Measurements from ENCODE around the gene GRAMD1B. TPM values are rescaled to one million over a fixed set of nuclear protein-coding genes. Genes with fewer than 3 reads are reported as not detected.
"Not testable (repeated sequence)": the region's sequence is repeated elsewhere in the genome, so short reads cannot be mapped to it uniquely, and the experiment has no call there.

GRAMD1B gene
- total and polyA plus RNA-seq, 4 donors: 0.79 to 5.4 (median 4.6) TPM

GRCh38 chr11:123461164-123461563 lies 31.1 kb downstream of the GRAMD1B start:
- Histone ChIP-seq H3K4me1 (ENCODE audit: control insufficient read depth in 1 of 2, insufficient read depth in 2 of 2, low read length in 2 of 2) (no peaks in the 10 kb centered on the region), H3K9me3 (ENCODE audit: control insufficient read depth, low read length) (no peaks in the 10 kb centered on the region), H3K4me3 (ENCODE audit: low read length in 2 of 2) (no peak overlapping the region), H3K27me3 (ENCODE audit: control insufficient read depth in 1 of 2, insufficient read depth in 2 of 2, low read length in 1 of 2) (no peaks in the 10 kb centered on the region), H3K27ac (ENCODE audit: low read depth in 1 of 2, low read length in 2 of 2) (no peak overlapping the region), H3K36me3 (ENCODE audit: control insufficient read depth in 1 of 2, insufficient read depth in 2 of 2, low read length in 1 of 2) (no peaks in the 10 kb centered on the region)
- intact Hi-C loops (cut with DNase I): no loop called here
- ATAC-seq (ENCODE audit: low FRiP score): no peak
- DNase-seq: peak in 1 of 2 donors; percentile 51
- WGBS, 2 donors: 5 to 11% methylated on average over 4 of the region's 4 CpGs

GRCh38 chr11:123465667-123466066 lies 35.6 kb downstream of the GRAMD1B start:
- H3K9me3 ChIP-seq (ENCODE audit: control insufficient read depth, low read length); H3K4me3 ChIP-seq (ENCODE audit: low read length in 2 of 2); DNase-seq; H3K27me3 ChIP-seq (ENCODE audit: control insufficient read depth in 1 of 2, insufficient read depth in 2 of 2, low read length in 1 of 2); H3K4me1 ChIP-seq (ENCODE audit: control insufficient read depth in 1 of 2, insufficient read depth in 2 of 2, low read length in 2 of 2); H3K36me3 ChIP-seq (ENCODE audit: control insufficient read depth in 1 of 2, insufficient read depth in 2 of 2, low read length in 1 of 2); ATAC-seq (ENCODE audit: low FRiP score); intact Hi-C loops (cut with DNase I); H3K27ac ChIP-seq (ENCODE audit: low read depth in 1 of 2, low read length in 2 of 2): not testable (repeated sequence)
- 90 to 93% methylated on average over 8 of the region's 8 CpGs for WGBS, 2 donors

GRCh38 chr11:123466172-123466571 lies 36.1 kb downstream of the GRAMD1B start:
- WGBS, 2 donors: 82 to 93% methylated on average over 1 of the region's 1 CpG
- ATAC-seq (ENCODE audit: low FRiP score); H3K4me3 ChIP-seq (ENCODE audit: low read length in 2 of 2); DNase-seq; H3K36me3 ChIP-seq (ENCODE audit: control insufficient read depth in 1 of 2, insufficient read depth in 2 of 2, low read length in 1 of 2); intact Hi-C loops (cut with DNase I); H3K27ac ChIP-seq (ENCODE audit: low read depth in 1 of 2, low read length in 2 of 2); H3K9me3 ChIP-seq (ENCODE audit: control insufficient read depth, low read length); H3K27me3 ChIP-seq (ENCODE audit: control insufficient read depth in 1 of 2, insufficient read depth in 2 of 2, low read length in 1 of 2); H3K4me1 ChIP-seq (ENCODE audit: control insufficient read depth in 1 of 2, insufficient read depth in 2 of 2, low read length in 2 of 2): not testable (repeated sequence)

- 74 to 78% methylated on average over 7 of the region's 7 CpGs for WGBS, 2 donors
- no peak for ATAC-seq (ENCODE audit: low FRiP score)
- intact Hi-C loops (cut with DNase I): no loop called here
Observed at GRCh38 chr11:123469089-123469488, 39.0 kb downstream of the GRAMD1B start.

DNA sequence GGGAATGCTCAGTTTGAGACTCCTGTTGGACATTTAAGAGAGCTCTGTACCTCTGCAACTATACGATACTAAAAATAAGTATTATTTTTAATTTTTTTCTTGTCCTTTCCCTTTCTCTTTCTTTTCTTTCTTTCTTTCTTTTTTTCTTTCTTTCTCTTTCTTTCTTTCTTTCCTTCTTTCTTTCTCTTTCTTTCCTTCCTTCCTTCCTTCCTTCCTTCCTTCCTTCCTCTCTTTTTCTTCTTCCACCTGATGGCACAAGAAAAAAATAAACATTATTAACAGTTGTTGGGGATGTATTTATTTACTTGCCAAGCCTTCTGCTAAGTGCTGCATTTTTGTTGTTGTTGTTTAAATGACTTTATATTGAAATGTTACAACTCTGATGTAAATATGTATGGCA lies 39.5 kb downstream of the GRAMD1B start:
- intact Hi-C loops (cut with DNase I): no loop called here

More at GRCh38 chr11:123469089-123469488, 39.0 kb downstream of the GRAMD1B start:
- no peak for DNase-seq
- H3K4me1 ChIP-seq (ENCODE audit: control insufficient read depth in 1 of 2, insufficient read depth in 2 of 2, low read length in 2 of 2): no peaks in the 10 kb centered on the region
- no peak overlapping the region for H3K4me3 ChIP-seq (ENCODE audit: low read length in 2 of 2)
- H3K36me3 ChIP-seq (ENCODE audit: control insufficient read depth in 1 of 2, insufficient read depth in 2 of 2, low read length in 1 of 2): no peaks in the 10 kb centered on the region
- H3K27ac ChIP-seq (ENCODE audit: low read depth in 1 of 2, low read length in 2 of 2): no peak overlapping the region
- no peaks in the 10 kb centered on the region for H3K9me3 ChIP-seq (ENCODE audit: control insufficient read depth, low read length)
- H3K27me3 ChIP-seq (ENCODE audit: control insufficient read depth in 1 of 2, insufficient read depth in 2 of 2, low read length in 1 of 2): no peaks in the 10 kb centered on the region

DNA sequence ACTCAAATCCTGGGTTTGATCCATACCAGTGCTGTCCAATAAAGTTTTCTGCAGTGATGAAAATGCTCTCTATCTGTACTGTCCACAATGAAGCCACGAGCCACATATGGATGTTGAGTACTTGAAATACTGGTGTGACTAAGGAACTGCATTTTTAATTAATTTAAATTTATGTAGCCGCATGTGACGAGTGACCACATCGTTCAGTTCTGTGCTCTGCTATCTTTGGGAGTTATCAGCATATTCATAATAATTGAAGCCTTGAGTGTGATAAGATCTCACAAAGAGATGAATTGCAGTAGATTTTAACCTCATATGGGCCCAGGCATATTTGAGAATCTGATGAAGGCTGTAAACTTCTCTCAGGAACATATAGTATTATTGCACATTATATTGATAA lies 40.8 kb downstream of the GRAMD1B start:
- Histone ChIP-seq H3K27ac (ENCODE audit: low read depth in 1 of 2, low read length in 2 of 2) (no peak overlapping the region), H3K4me3 (ENCODE audit: low read length in 2 of 2) (no peak overlapping the region), H3K9me3 (ENCODE audit: control insufficient read depth, low read length) (no peaks in the 10 kb centered on the region), H3K27me3 (ENCODE audit: control insufficient read depth in 1 of 2, insufficient read depth in 2 of 2, low read length in 1 of 2) (no peaks in the 10 kb centered on the region), H3K36me3 (ENCODE audit: control insufficient read depth in 1 of 2, insufficient read depth in 2 of 2, low read length in 1 of 2) (no peaks in the 10 kb centered on the region), H3K4me1 (ENCODE audit: control insufficient read depth in 1 of 2, insufficient read depth in 2 of 2, low read length in 2 of 2) (no peaks in the 10 kb centered on the region)
- DNase-seq (no peak), ATAC-seq (ENCODE audit: low FRiP score) (no peak)
- 74 to 77% methylated on average over 4 of the region's 4 CpGs for WGBS, 2 donors
- intact Hi-C loops (cut with DNase I): loop anchor here in 1 of 2 donors (10.0 kb wide), 1 partner anchor 366 kb away; no protein-coding TSS in a partner anchor

More for the DNA sequence above, 39.5 kb downstream of the GRAMD1B start:
- Histone ChIP-seq H3K4me1 (ENCODE audit: control insufficient read depth in 1 of 2, insufficient read depth in 2 of 2, low read length in 2 of 2) (no peaks in the 10 kb centered on the region), H3K27ac (ENCODE audit: low read depth in 1 of 2, low read length in 2 of 2) (no peak overlapping the region), H3K4me3 (ENCODE audit: low read length in 2 of 2) (no peak overlapping the region), H3K9me3 (ENCODE audit: control insufficient read depth, low read length) (no peaks in the 10 kb centered on the region), H3K27me3 (ENCODE audit: control insufficient read depth in 1 of 2, insufficient read depth in 2 of 2, low read length in 1 of 2) (no peaks in the 10 kb centered on the region), H3K36me3 (ENCODE audit: control insufficient read depth in 1 of 2, insufficient read depth in 2 of 2, low read length in 1 of 2) (no peaks in the 10 kb centered on the region)
- WGBS, 2 donors: 80 to 82% methylated on average over 1 of the region's 1 CpG
- ATAC-seq (ENCODE audit: low FRiP score): no peak
- DNase-seq: no peak

DNA sequence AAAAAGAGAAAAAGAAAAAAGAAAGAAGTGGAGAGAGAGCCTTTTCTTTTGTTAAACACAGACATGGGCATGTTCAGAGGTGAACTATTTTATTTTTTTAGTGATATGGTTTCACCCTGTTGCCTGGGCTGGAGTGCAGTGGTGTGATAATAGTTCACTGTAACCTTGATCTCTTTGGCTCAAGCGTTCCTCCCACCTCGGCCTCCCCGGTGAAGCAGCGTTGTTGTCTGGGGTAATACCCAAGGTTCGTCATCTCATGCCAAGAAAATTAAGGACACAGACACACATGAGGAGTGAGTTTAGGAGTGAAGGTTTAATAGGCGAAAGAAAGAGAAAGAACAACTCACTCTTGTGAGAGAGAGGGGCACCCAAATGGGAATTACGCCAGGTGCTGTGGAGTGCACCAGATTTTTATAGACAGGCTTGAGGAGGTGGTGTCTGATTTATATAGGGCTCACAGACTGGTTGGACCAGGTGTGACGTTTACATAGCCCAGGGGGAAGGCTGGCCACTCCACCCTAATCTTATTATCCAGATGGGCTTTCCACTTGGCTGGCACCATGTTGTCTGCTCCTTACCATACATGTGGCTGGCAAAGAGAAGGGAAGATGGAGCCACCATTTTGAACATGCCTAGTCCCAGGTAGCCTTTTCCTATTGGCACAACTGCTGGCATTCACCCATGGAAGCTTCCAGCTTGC lies 42.3 kb downstream of the GRAMD1B start:
- Histone ChIP-seq H3K9me3 (ENCODE audit: control insufficient read depth, low read length) (no peaks in the 10 kb centered on the region), H3K27ac (ENCODE audit: low read depth in 1 of 2, low read length in 2 of 2) (no peak overlapping the region), H3K27me3 (ENCODE audit: control insufficient read depth in 1 of 2, insufficient read depth in 2 of 2, low read length in 1 of 2) (no peaks in the 10 kb centered on the region), H3K4me3 (ENCODE audit: low read length in 2 of 2) (no peak overlapping the region), H3K36me3 (ENCODE audit: control insufficient read depth in 1 of 2, insufficient read depth in 2 of 2, low read length in 1 of 2) (no peaks in the 10 kb centered on the region), H3K4me1 (ENCODE audit: control insufficient read depth in 1 of 2, insufficient read depth in 2 of 2, low read length in 2 of 2) (no peaks in the 10 kb centered on the region)
- 81 to 90% methylated on average over 8 of the region's 8 CpGs for WGBS, 2 donors
- intact Hi-C loops (cut with DNase I): loop anchor here in 1 of 2 donors (10.0 kb wide), 1 partner anchor 368 kb away; no protein-coding TSS in a partner anchor
- no peak for DNase-seq
- ATAC-seq (ENCODE audit: low FRiP score): no peak

- Histone ChIP-seq H3K27ac (ENCODE audit: low read depth in 1 of 2, low read length in 2 of 2) (no peak overlapping the region), H3K9me3 (ENCODE audit: control insufficient read depth, low read length) (no peaks in the 10 kb centered on the region), H3K36me3 (ENCODE audit: control insufficient read depth in 1 of 2, insufficient read depth in 2 of 2, low read length in 1 of 2) (no peaks in the 10 kb centered on the region), H3K27me3 (ENCODE audit: control insufficient read depth in 1 of 2, insufficient read depth in 2 of 2, low read length in 1 of 2) (no peaks in the 10 kb centered on the region), H3K4me1 (ENCODE audit: control insufficient read depth in 1 of 2, insufficient read depth in 2 of 2, low read length in 2 of 2) (no peaks in the 10 kb centered on the region), H3K4me3 (ENCODE audit: low read length in 2 of 2) (no peak overlapping the region)
- 20 to 51% methylated on average over 3 of the region's 3 CpGs for WGBS, 2 donors
- no peak for DNase-seq
- ATAC-seq (ENCODE audit: low FRiP score): no peak
- intact Hi-C loops (cut with DNase I): loop anchor here in 1 of 2 donors (10.0 kb wide), 1 partner anchor 369 kb away; no protein-coding TSS in a partner anchor
Observed at GRCh38 chr11:123473941-123474677, 44.0 kb downstream of the GRAMD1B start.

All from aorta (tissue), 5 donors.